ENCODE results near the gene OR8D2. TPM values are rescaled to one million over a fixed set of nuclear protein-coding genes. Genes with fewer than 3 reads are reported as not detected.

Gene OR8D2
- total and polyA plus RNA-seq, 10 of the 15 experiments (the other 5 are each of a cell fraction or from before 2014, with no cell fraction given): not detected

GRCh38 chr11:124302347-124303125 is 17.5 kb downstream of the OR8D2 start:
- Histone ChIP-seq H3K9me3 (replicated peaks; ENCODE audit: control insufficient read depth, insufficient read depth, low read length) (no peaks in the 10 kb centered on the region), H2AFZ (ENCODE audit: control insufficient read depth, low read depth, low read length) (no peak overlapping the region), H3K4me2 (ENCODE audit: control insufficient read depth, insufficient read depth) (no peak overlapping the region), H4K20me1 (ENCODE audit: control insufficient read depth, insufficient read depth) (no peaks in the 10 kb centered on the region), H3K4me3 (no peak overlapping the region), H3K27ac (ENCODE audit: control insufficient read depth, insufficient read depth) (no peak overlapping the region), H3K79me2 (ENCODE audit: control insufficient read depth, insufficient read depth, low read length) (no peaks in the 10 kb centered on the region), H3K4me1 (ENCODE audit: control insufficient read depth, insufficient read depth, low read length) (no peaks in the 10 kb centered on the region), H3K36me3 (ENCODE audit: control insufficient read depth in 2 of 2, insufficient read depth in 2 of 2, low read length in 1 of 2) (no peaks in the 10 kb centered on the region), H3K9ac (ENCODE audit: control insufficient read depth, insufficient read depth, low read length) (no peak overlapping the region), H3K27me3 (replicated peaks in 1 of 2; ENCODE audit: control insufficient read depth in 2 of 2, insufficient read depth in 2 of 2, low read length in 1 of 2) (peaks cover 0 to 4% of the 10 kb centered on the region in 2 experiments; a peak in 1 of 4 replicates)
- intact Hi-C loops (cut with micrococcal nuclease; ENCODE audit: unreplicated experiment): no loop called here
- ChIA-PET POLR2A (no interaction called here), SMC1A (ENCODE audit: uncharacterized antibody, unreplicated experiment) (no interaction called here), RAD21 (ENCODE audit: unreplicated experiment) (no interaction called here), CTCF (no interaction called here)
- TF ChIP-seq MEF2B (IDR thresholded peaks at IDR 0.05; ENCODE audit: partially characterized antibody, poor library complexity, severe bottlenecking): no peak
- in situ Hi-C loops (cut with MboI): no loop called here
- DNase-seq (ENCODE audit: low read depth, low spot score): no peak
- WGBS (ENCODE audit: insufficient coverage, insufficient replicate concordance, low lambda C conversion rate, missing lambda C conversion rate): 0% methylated on average over 3 of the region's 3 CpGs
- FAIRE-seq: no peak
- ATAC-seq: no peak
- BruUV-seq (replicated peaks): no TSS peak

- CTCF ChIA-PET: no interaction called here
- H2AFZ ChIP-seq (ENCODE audit: control insufficient read depth, low read depth, low read length): no peak overlapping the region
- intact Hi-C loops (cut with micrococcal nuclease; ENCODE audit: unreplicated experiment): no loop called here
- no peak overlapping the region for H3K4me3 ChIP-seq
- FAIRE-seq (no peak), DNase-seq (ENCODE audit: low read depth, low spot score) (no peak), ATAC-seq (no peak)
- in situ Hi-C loops (cut with MboI): no loop called here
- no TSS peak for BruUV-seq (replicated peaks)
- H3K4me1 ChIP-seq (ENCODE audit: control insufficient read depth, insufficient read depth, low read length): no peaks in the 10 kb centered on the region
- H3K27ac ChIP-seq (ENCODE audit: control insufficient read depth, insufficient read depth): no peak overlapping the region
- no peak overlapping the region for H3K9ac ChIP-seq (ENCODE audit: control insufficient read depth, insufficient read depth, low read length)
- SMC1A ChIA-PET (ENCODE audit: uncharacterized antibody, unreplicated experiment): no interaction called here
- RAD21 ChIA-PET (ENCODE audit: unreplicated experiment): no interaction called here
- TF ChIP-seq ZNF687 (IDR thresholded peaks at IDR 0.05): no peak
- no peak for TF ChIP-seq CEBPB (IDR thresholded peaks at IDR 0.05; ENCODE audit: borderline replicate concordance in 1 of 2, low read depth in 2 of 2, low read length in 2 of 2)
- TF ChIP-seq RAD51 (IDR thresholded peaks at IDR 0.05): no peak
- no peak for TF ChIP-seq KDM1A (IDR thresholded peaks at IDR 0.05; ENCODE audit: borderline replicate concordance)
- TF ChIP-seq, protein P1, sequence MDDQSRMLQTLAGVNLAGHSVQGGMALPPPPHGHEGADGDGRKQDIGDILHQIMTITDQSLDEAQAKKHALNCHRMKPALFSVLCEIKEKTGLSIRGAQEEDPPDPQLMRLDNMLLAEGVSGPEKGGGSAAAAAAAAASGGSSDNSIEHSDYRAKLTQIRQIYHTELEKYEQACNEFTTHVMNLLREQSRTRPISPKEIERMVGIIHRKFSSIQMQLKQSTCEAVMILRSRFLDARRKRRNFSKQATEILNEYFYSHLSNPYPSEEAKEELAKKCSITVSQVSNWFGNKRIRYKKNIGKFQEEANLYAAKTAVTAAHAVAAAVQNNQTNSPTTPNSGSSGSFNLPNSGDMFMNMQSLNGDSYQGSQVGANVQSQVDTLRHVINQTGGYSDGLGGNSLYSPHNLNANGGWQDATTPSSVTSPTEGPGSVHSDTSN (IDR thresholded peaks at IDR 0.05; ENCODE audit: insufficient replicate concordance, low read depth, low read length): no peak
- no peaks in the 10 kb centered on the region for H3K36me3 ChIP-seq (ENCODE audit: control insufficient read depth in 2 of 2, insufficient read depth in 2 of 2, low read length in 1 of 2)
- no peaks in the 10 kb centered on the region for H3K9me3 ChIP-seq (replicated peaks; ENCODE audit: control insufficient read depth, insufficient read depth, low read length)
- H3K79me2 ChIP-seq (ENCODE audit: control insufficient read depth, insufficient read depth, low read length): no peaks in the 10 kb centered on the region
- POLR2A ChIA-PET: no interaction called here
- no peak overlapping the region for H3K4me2 ChIP-seq (ENCODE audit: control insufficient read depth, insufficient read depth)
- H4K20me1 ChIP-seq (ENCODE audit: control insufficient read depth, insufficient read depth): no peaks in the 10 kb centered on the region
- WGBS (ENCODE audit: insufficient coverage, insufficient replicate concordance, low lambda C conversion rate, missing lambda C conversion rate): 28% methylated on average over 3 of the region's 3 CpGs
- peaks cover 0 to 4% of the 10 kb centered on the region in 2 experiments; a peak in 1 of 4 replicates for H3K27me3 ChIP-seq (replicated peaks in 1 of 2; ENCODE audit: control insufficient read depth in 2 of 2, insufficient read depth in 2 of 2, low read length in 1 of 2)
These were observed 18.4 kb downstream of the OR8D2 start for GRCh38 chr11:124301548-124301947.

Measured in GM12878 (cell line).